Neural progenitor cell (in vitro differentiated cells): ENCODE results near the gene ISLR. TPM values are rescaled to one million over a fixed set of nuclear protein-coding genes. Genes with fewer than 3 reads are reported as not detected.

Source experiments
- DNase-seq: peaks from one replicate; pipeline ENCODE4 v3.0.0-alpha.2; 2016; ENCODE audit warnings: low spot score
- H2AFZ ChIP-seq: fragments of 200-600 bp; sonication (generic); replicated peaks from 2 replicates; pipeline ENCODE4 v1.6.1; 2016; ENCODE audit warnings: antibody characterized with exemption
- H3F3A ChIP-seq: fragments of 200-600 bp; sonication (generic); 2 replicates; pipeline ENCODE4 v1.6.1; 2016; ENCODE audit warnings: antibody characterized with exemption, low read depth
- H3K27ac ChIP-seq: fragments of 200-600 bp; sonication (generic); 2 replicates; pipeline ENCODE4 v1.5.1; 2016; ENCODE audit warnings: mild to moderate bottlenecking
- H3K27me3 ChIP-seq: fragments of 200-600 bp; sonication (generic); 2 replicates; pipeline ENCODE4 v1.6.1; 2016; ENCODE audit warnings: mild to moderate bottlenecking, moderate library complexity
- H3K36me3 ChIP-seq: fragments of 200-600 bp; sonication (generic); 2 replicates; pipeline ENCODE4 v1.5.1; 2016
- H3K4me1 ChIP-seq: fragments of 200-600 bp; sonication (generic); 2 replicates; pipeline ENCODE4 v1.6.1; 2016; ENCODE audit warnings: mixed run types
- H3K4me2 ChIP-seq: fragments of 200-600 bp; sonication (generic); 2 replicates; pipeline ENCODE4 v1.6.1; 2016
- H3K4me3 ChIP-seq: fragments of 200-600 bp; sonication (generic); 2 replicates; pipeline ENCODE4 v1.5.1; 2016
- H3K79me2 ChIP-seq: fragments of 200-600 bp; sonication (generic); 2 replicates; pipeline ENCODE4 v1.6.1; 2016; ENCODE audit warnings: low read depth
- H3K9ac ChIP-seq: fragments of 200-600 bp; sonication (generic); 2 replicates; pipeline ENCODE4 v1.6.1; 2016
- H3K9me3 ChIP-seq: fragments of 200-600 bp; sonication (generic); 2 replicates; pipeline ENCODE4 v1.5.1; 2016; ENCODE audit warnings: low read depth
- H4K20me1 ChIP-seq: fragments of 200-600 bp; sonication (generic); 2 replicates; pipeline ENCODE4 v1.6.1; 2016; ENCODE audit warnings: low read depth
- H3K27ac Mint-ChIP-seq: 3 replicates; pipeline ENCODE4 v1.8.0; 2021; ENCODE audit warnings: mixed read lengths
- H3K27me3 Mint-ChIP-seq: 2 replicates; pipeline ENCODE4 v1.8.0; 2022; ENCODE audit warnings: low read depth, mild to moderate bottlenecking, inconsistent platforms, moderate library complexity, mixed read lengths; ENCODE audit not compliant: insufficient read depth
- H3K36me3 Mint-ChIP-seq: 3 replicates; pipeline ENCODE4 v1.8.0; 2021; ENCODE audit warnings: mixed read lengths
- H3K4me1 Mint-ChIP-seq: 3 replicates; pipeline ENCODE4 v1.8.0; 2021; ENCODE audit warnings: mixed read lengths
- H3K4me3 Mint-ChIP-seq: 3 replicates; pipeline ENCODE4 v1.8.0; 2021; ENCODE audit warnings: mild to moderate bottlenecking, moderate library complexity, mixed read lengths
- H3K9me3 Mint-ChIP-seq: 3 replicates; pipeline ENCODE4 v1.8.0; 2020; ENCODE audit warnings: mixed read lengths
- CTCF ChIP-seq: fragments of 200-600 bp; sonication (generic); IDR thresholded peaks from 2 replicates; pipeline ENCODE4 v1.5.1; 2017; ENCODE audit warnings: antibody characterized with exemption, mild to moderate bottlenecking
- EZH2 ChIP-seq: fragments of 200-600 bp; sonication (generic); IDR thresholded peaks from 2 replicates; pipeline ENCODE4 v1.6.1; 2017; ENCODE audit warnings: antibody characterized with exemption, mild to moderate bottlenecking, moderate library complexity
- EZH2phosphoT487 ChIP-seq: fragments of 200-600 bp; sonication (generic); IDR thresholded peaks from 2 replicates; pipeline ENCODE4 v1.6.1; 2017; ENCODE audit warnings: antibody characterized with exemption
- total RNA-seq: library from RNA; depleted of rRNA; stranded (reverse); fragments of >200 nt; gene quantifications from 2 replicates; pipeline ENCODE4 v1.2.3, GENCODE V29; 2015; ENCODE audit warnings: low replicate concordance

ISLR gene
- total RNA-seq, 1 donor from 2014 or later, result not detected

GRCh38 chr15:74147051-74147450 is 26.5 kb upstream of the ISLR start:
- no peaks in the 10 kb centered on the region for H3K9me3 ChIP-seq
- no peak overlapping the region for H3K4me3 ChIP-seq
- no peak overlapping the region for H3K4me2 ChIP-seq
- no peaks in the 10 kb centered on the region for H3K27me3 ChIP-seq
- H3K4me1 ChIP-seq, result no peaks in the 10 kb centered on the region
- H3K9me3 Mint-ChIP-seq, result peaks cover 5% of the 10 kb centered on the region
- no peak overlapping the region for H3K27ac ChIP-seq
- no peaks in the 10 kb centered on the region for H3K79me2 ChIP-seq
- peaks cover 2% of the 10 kb centered on the region for H3K27me3 Mint-ChIP-seq
- H3K4me3 Mint-ChIP-seq, result no peak overlapping the region
- peaks cover 4% of the 10 kb centered on the region for H3F3A ChIP-seq
- no peak overlapping the region for H3K9ac ChIP-seq
- DNase-seq, result no peak
- no peak overlapping the region for H3K27ac Mint-ChIP-seq
- H4K20me1 ChIP-seq, result no peaks in the 10 kb centered on the region
- no peaks in the 10 kb centered on the region for H3K4me1 Mint-ChIP-seq
- no peaks in the 10 kb centered on the region for H3K36me3 ChIP-seq
- no peak overlapping the region for H2AFZ ChIP-seq
- no peaks in the 10 kb centered on the region for H3K36me3 Mint-ChIP-seq
- TF ChIP-seq EZH2phosphoT487 (no peak), EZH2 (no peak), CTCF (no peak)

GRCh38 chr15:74155766-74156417 is 17.6 kb upstream of the ISLR start:
- H3K4me1 Mint-ChIP-seq, result peaks cover 24% of the 10 kb centered on the region
- peaks cover 7% of the 10 kb centered on the region for H3K4me1 ChIP-seq
- H3K9ac ChIP-seq, result no peak overlapping the region
- no peak for TF ChIP-seq EZH2
- TF ChIP-seq EZH2phosphoT487, result no peak
- TF ChIP-seq CTCF, result no peak
- no peak overlapping the region for H3K4me3 ChIP-seq
- no peaks in the 10 kb centered on the region for H4K20me1 ChIP-seq
- peak overlapping the region; percentile 52 for H2AFZ ChIP-seq
- no peak overlapping the region for H3K4me3 Mint-ChIP-seq
- H3K27me3 ChIP-seq, result no peaks in the 10 kb centered on the region
- no peaks in the 10 kb centered on the region for H3K79me2 ChIP-seq
- H3F3A ChIP-seq, result no peaks in the 10 kb centered on the region
- DNase-seq, result no peak
- no peak overlapping the region for H3K27ac ChIP-seq
- H3K36me3 ChIP-seq, result no peaks in the 10 kb centered on the region
- no peak overlapping the region for H3K27ac Mint-ChIP-seq
- H3K9me3 ChIP-seq, result no peaks in the 10 kb centered on the region
- peaks cover 10% of the 10 kb centered on the region for H3K27me3 Mint-ChIP-seq
- no peaks in the 10 kb centered on the region for H3K36me3 Mint-ChIP-seq
- H3K9me3 Mint-ChIP-seq, result no peaks in the 10 kb centered on the region
- no peak overlapping the region for H3K4me2 ChIP-seq

- H3K9ac ChIP-seq, result no peak overlapping the region
- H4K20me1 ChIP-seq, result no peaks in the 10 kb centered on the region
- Mint-ChIP-seq H3K27ac (peak overlapping the region; percentile 82), H3K27me3 (peaks cover 10% of the 10 kb centered on the region), H3K9me3 (no peaks in the 10 kb centered on the region), H3K36me3 (no peaks in the 10 kb centered on the region), H3K4me3 (peak overlapping the region; percentile 16), H3K4me1 (peaks cover 24% of the 10 kb centered on the region)
- H2AFZ ChIP-seq, result peak overlapping the region; percentile 52
- H3K36me3 ChIP-seq, result no peaks in the 10 kb centered on the region
- no peak overlapping the region for H3K27ac ChIP-seq
- H3K4me3 ChIP-seq, result no peak overlapping the region
- H3K27me3 ChIP-seq, result no peaks in the 10 kb centered on the region
- peaks cover 7% of the 10 kb centered on the region for H3K4me1 ChIP-seq
- H3K79me2 ChIP-seq, result no peaks in the 10 kb centered on the region
- H3K9me3 ChIP-seq, result no peaks in the 10 kb centered on the region
- DNase-seq, result no peak
- no peak for TF ChIP-seq EZH2phosphoT487
- TF ChIP-seq CTCF, result no peak
- no peaks in the 10 kb centered on the region for H3F3A ChIP-seq
- no peak overlapping the region for H3K4me2 ChIP-seq
Measured at GRCh38 chr15:74156678-74157411, 16.7 kb upstream of the ISLR start.
